HG03025 (cell line): ENCODE results near the gene DUOXA1.
"Not testable (repeated sequence)": the region's sequence is repeated elsewhere in the genome, so short reads cannot be mapped to it uniquely, and the experiment has no call there.

Experiments used
- ATAC-seq: cut with Tn5 transposase; IDR thresholded peaks from one replicate; pipeline ENCODE4 v1.9.1; 2021; ENCODE audit warnings: mild to moderate bottlenecking, moderate library complexity; ENCODE audit not compliant: unreplicated experiment, low FRiP score

DUOXA1 gene

GRCh38 chr15:45151998-45152828 is 22.5 kb upstream of the DUOXA1 start:
- no peak for ATAC-seq

- no peak for ATAC-seq
Measured at GRCh38 chr15:45150997-45151396, 21.3 kb upstream of the DUOXA1 start.

GRCh38 chr15:45150481-45150880 is 20.8 kb upstream of the DUOXA1 start:
- ATAC-seq, result no peak

- ATAC-seq, result no peak
Measured at GRCh38 chr15:45149060-45149459, 19.4 kb upstream of the DUOXA1 start.

GRCh38 chr15:45148076-45149059 is 18.7 kb upstream of the DUOXA1 start:
- ATAC-seq, result no peak

- ATAC-seq, result no peak
Measured at GRCh38 chr15:45147606-45148005, 17.9 kb upstream of the DUOXA1 start.

GRCh38 chr15:45146405-45146804 is 16.7 kb upstream of the DUOXA1 start:
- ATAC-seq, result no peak

- no peak for ATAC-seq
Measured at GRCh38 chr15:45144775-45145174, 15.1 kb upstream of the DUOXA1 start.

- ATAC-seq, result no peak
Measured at GRCh38 chr15:45143946-45144345, 14.3 kb upstream of the DUOXA1 start.

- ATAC-seq, result no peak
Measured at GRCh38 chr15:45143056-45143455, 13.4 kb upstream of the DUOXA1 start.

- no peak for ATAC-seq
Measured at GRCh38 chr15:45141386-45141785, 11.7 kb upstream of the DUOXA1 start.

- no peak for ATAC-seq
Measured at GRCh38 chr15:45140557-45141250, 11.0 kb upstream of the DUOXA1 start.

GRCh38 chr15:45139770-45140169 is 10.1 kb upstream of the DUOXA1 start:
- no peak for ATAC-seq

- no peak for ATAC-seq
Measured at GRCh38 chr15:45138814-45139765, 9.4 kb upstream of the DUOXA1 start.

GRCh38 chr15:45137703-45138102 is 8.0 kb upstream of the DUOXA1 start:
- no peak for ATAC-seq

GRCh38 chr15:45136378-45136764 is 6.7 kb upstream of the DUOXA1 start:
- no peak for ATAC-seq

- not testable (repeated sequence) for ATAC-seq
Measured at GRCh38 chr15:45135705-45136377, 6.2 kb upstream of the DUOXA1 start.

GRCh38 chr15:45134682-45135604 is 5.3 kb upstream of the DUOXA1 start:
- no peak for ATAC-seq
